Fibroblast of skin of right quadriceps (primary cell): ENCODE data around the gene CD70.
A peak's percentile ranks its signal among the peaks of the same experiment; 100 is the strongest.
"Not testable (repeated sequence)": the region's sequence is repeated elsewhere in the genome, so short reads cannot be mapped to it uniquely, and the experiment has no call there.

Source experiments
- DNase-seq: peaks from one replicate; pipeline ENCODE4 v3.0.0-alpha.2; 2013

Gene CD70

DNA sequence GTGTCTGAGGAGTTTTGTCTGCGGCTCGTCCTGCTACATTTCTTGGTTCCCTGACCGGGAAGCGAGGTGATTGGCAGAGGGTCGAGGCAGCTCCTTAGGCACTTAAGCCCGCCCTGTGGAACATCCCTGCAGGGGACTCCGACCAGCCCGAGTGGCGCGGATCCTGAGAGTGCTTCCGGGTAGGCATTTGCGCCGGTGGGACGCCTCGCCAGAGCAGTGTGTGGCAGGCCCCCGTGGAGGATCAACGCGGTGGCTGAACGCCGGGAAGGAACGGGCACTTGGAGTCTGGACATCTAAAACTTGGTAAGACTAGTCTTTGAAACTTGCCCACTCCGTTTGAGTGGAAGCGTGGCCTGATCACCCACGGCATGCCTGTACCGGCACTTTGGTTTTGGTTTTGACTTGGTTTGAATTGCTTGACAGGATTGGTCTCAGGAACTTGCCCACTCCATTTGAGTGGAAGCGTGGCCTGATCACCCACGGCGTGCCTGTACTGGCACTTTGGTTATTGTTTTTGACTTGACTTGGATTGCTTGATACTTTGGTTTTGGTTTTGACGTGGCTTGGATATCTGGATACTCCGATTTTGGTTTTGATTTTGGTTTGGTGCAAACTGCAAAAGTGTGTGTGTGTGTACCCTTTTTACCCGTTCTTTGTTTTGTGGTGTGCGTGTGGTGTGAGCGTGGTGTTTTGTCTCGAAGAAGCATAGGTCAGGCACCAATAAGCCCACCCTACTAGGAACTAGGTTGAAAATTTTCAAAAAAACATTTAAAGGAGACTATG lies 6.7 kb upstream of the CD70 start:
- not testable (repeated sequence) for DNase-seq

DNA sequence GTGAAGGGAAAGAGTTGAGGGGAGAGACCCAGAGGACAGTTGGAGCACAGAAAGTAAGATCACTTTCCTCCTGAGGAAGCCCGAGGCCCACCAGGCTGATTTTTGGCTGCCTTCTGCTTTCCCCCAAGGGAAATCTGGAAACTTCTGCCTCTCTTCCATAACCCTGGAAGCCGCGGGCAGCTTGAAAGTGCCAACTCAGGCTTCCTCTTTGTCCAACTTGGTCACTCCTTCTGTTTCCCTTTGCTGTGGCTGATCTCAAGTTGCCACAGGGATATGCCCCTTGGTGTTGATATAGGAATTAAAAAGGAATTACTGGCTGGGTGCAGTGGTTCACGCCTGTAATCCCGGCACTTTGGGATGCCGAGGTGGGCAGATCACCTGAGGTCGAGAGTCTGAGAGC lies 5.7 kb upstream of the CD70 start:
- no peak for DNase-seq

DNA sequence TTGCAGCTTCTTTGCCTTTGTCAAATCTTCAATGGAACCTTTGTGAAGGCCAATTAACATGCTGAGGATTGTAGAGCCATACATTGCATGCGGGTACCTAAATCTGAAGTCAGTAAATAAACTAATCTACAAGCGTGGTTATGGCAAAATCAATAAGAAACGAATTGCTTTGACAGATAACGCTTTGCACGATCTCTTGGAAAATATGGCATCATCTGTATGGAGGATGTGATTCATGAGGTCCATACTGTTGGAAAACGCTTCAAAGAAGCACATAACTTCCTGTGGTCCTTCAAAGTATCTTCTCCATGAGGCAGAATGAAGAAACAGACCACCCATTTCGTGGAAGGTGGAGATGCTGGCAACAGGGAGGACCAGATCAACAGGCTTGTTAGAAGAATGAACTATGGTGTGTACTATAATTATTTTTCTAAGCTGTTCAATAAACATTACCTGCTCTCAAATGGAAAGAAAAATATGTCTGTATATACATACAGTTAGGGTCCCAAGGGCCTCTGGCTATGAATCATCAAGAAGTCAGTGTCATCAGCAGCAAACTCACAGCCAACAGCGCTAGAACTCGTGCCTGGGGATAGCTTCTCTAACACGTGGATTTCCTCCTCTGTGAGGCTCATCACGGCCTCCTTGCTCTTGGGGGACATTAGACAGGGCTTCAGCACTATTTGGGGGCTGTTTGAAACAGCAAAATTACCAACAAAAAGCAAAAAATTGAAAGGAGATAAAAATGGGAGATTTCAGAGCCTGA lies 2.9 kb upstream of the CD70 start:
- DNase-seq = peak; percentile 46

DNA sequence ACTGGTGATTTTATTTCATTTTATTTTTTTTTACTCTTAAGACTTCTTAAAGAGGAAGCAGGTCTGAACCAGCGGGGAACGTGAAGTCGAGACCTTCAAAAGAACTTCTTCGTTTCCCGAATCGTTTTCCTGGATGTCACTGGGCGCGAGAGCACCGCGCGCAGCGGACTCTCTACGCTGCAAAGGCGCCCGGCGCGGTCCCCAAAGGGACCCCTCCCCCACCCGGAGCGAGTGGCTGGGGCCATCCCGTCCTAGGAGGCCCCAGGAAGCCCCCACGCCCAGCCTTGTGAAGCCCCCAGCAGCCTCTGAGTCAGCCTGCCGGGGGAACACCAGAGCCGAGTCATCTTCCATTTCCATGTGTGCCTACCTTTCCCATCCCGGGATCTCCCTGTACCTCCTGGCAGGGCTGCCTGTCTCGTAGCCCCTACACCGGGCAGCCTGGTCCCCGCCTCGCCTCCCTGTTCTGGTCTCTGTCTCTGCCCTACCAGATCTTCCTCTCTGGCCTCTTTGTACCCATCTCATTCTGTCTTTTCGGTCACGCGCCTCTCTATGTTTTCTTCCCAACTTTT lies 608 bp downstream of the CD70 start:
- DNase-seq = no peak

DNA sequence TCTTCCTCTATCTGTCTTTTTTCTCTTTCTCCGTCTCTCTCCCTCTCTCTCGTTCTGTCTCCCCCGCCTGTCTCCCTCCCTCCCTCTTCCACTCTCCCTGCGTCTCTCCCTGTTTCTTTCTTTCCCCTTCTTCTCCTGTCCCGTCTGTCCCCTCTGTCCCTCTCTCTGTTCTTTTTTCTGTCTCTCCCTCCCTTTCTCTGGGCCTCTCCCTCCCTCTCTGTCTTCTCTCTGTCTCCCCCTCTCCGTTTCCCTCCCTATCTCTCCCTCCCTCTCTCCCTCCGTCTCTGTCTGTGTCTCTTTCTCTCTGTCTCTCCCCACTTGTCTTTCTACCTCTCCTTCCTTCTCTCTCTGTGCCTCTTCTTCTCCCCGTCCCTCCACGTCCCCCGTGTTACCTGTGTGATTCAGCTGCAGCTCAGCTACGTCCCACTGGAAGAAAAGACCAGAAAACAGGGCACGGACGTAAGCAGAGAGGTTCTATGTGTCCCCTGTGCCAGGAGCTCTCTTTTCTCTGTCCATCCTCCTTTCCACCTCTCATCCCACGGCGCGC lies 1.2 kb downstream of the CD70 start:
- no peak for DNase-seq

DNA sequence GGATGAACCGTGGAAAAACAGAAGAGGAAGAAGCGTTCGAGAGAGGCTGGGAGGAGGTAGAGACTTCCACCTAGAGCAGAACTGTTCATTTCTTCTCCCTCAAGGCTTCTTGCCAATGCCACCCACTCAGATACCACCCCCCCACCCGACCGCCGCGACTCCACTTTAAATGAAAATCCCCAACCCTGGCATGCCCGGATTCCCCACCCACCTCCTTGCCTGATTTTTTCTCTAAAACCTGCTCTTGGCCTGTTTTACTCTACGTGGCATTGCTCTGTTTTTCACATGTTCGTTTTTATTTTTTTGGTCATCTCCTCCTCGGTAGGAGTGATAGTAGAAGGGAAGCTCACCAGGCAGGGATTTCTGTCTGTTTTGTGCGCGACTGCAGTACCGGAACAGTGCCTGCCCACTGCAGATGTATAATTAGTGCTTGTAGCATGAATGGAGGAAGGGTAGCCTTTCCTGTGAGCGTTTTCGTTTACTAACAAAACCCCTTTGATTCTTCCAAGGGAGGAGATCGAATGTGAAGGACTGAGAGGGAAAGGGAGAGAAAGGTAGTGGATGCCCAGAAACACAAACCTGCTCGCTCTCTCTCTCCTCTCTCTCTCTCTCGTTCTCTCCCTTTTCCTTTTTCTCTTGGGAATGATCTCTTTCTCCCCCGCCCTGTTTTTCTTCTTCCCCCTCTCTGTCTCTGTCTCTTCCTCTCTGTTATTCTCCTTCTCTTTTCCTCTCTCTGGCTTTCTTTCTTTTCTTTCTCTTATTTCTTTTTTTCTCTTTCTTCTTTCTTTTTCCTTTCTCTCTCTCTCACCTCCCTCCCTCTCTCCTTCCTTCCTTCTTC lies 2.2 kb downstream of the CD70 start:
- no peak for DNase-seq

DNA sequence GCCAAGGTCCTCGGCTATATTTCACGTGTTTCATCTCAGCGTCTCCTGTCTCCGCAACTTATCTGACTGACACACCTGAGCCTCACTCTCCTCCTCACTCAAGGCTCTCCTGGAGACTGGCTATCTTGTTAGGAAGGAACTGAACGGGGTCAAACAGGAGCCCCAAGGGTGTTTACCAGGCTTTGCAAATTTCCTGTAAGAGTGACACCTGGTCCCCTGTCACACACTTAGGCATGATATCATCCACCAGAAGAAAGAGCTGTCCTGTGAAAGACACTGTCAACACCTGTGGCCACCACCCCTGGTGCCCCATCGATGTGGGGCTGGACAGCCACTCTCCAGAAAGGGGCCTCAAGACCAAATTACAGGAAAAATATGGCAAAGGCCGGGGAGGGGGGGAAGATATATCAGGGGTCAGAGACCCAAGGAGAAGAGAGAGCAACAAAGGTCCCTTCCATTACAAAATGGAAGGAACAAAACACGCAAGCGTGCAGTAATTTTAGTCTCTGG lies 2.9 kb downstream of the CD70 start:
- no peak for DNase-seq

DNA sequence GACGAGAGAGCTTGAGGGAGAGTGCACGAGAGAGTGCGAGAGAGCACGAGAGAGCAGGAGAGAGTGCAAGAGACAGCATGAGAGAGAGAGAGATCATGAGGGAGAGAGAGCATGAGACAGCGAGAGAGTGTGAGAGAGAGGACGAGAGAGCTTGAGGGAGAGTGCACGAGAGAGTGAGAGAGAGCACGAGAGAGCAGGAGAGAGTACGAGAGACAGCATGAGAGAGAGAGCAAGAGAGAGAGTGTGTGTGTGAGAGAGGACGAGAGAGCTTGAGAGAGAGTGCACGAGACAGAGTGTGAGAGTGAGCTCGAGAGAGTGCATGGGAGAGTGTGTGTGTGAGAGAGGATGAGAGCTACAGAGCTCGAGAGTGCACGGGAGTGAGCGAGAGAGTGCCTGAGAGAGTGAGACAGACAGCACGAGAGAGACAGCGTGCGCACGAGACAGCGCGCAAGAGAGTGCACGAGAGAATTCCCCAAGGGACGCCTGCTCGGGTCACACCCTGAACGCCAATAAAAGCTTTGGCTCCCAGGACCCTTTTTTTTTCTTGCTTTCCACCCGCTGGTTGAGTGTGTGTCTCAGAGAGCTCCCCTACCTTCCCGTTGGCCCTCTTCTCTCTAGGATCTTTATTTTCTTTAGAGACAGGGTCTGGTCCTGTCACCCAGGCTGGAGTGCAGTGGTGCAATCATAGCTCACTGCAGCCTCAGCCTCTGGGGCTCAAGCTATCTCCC lies 3.7 kb downstream of the CD70 start:
- no peak for DNase-seq

DNA sequence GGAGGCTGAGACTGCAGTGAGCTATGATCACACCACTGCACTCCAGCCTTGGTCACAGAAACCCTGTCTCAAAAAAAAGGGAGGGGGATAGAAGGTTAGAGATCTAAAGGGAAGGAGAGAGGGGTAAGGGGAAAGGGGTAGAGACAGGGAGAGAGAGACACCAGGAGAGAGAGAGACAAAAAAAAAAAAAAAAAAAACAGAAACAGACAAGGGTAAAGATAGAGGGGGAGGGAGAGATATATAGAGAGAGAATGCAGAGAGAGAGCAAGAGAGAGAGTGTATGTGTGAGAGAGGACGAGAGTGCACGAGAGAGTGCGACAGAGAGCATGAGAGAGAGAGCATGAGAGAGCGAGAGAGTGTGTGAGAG lies 4.2 kb downstream of the CD70 start:
- DNase-seq = no peak

DNA sequence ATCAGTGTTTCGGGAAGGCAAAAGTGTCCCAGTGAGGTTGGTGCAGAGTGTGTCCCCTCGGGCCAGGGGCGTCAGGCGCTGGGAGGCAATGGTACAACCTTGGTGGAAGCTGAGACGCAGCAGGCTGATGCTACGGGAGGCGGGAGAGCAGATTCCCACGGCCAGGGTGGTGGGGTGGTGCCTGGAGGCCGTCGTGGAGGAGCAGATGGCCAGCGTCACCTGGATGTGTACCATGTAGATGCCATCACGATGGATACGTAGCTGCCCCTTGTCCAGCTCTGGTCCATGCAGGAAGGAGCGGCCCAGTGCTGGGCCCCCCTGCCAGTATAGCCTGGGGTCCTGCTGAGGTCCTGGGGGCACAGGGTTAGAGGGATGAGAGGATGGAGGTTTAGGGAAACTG lies 4.9 kb downstream of the CD70 start:
- no peak for DNase-seq

DNA sequence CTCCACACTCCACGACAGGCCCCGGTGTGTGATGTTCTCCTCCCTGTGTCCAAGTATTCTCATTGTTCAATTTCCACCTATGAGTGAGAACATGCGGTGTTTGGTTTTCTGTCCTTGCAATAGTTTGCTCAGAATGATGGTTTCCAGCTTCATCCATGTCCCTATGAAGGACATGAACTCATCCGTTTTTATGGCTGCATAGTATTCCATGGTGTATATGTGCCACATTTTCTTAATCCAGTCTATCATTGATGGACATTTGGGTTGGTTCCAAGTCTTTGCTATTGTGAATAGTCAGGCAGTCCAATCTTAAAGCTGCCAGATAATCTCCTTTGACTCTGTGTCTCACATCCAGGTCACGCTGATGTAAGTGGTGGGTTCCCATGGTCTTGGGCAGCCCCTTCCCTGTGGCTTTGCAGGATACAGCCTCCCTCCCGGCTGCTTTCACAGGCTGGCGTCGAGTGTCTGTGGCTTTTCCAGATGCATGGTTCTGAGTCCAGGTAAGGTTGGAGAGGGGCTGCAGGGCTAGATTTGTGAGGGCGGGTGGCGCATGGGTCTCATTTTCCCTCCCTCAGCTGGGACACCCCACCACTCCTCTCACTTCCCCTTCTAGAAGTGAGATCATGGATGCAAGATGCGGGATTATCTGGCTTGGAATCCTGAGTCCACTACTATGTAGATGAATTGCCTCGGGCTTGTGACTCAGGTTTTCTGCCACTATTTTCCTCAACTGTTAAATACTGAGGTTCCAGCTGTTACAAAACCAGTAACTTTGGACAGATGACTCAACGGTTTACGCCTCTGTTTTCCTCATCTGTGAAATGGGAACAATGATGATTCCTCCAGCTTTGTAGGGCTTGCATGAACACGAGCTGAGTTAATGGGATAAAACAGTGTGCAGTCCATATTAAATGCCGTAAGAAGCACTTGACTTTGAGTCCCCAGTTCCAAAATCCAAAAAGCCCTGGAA lies 8.2 kb downstream of the CD70 start:
- DNase-seq = not testable (repeated sequence)

DNA sequence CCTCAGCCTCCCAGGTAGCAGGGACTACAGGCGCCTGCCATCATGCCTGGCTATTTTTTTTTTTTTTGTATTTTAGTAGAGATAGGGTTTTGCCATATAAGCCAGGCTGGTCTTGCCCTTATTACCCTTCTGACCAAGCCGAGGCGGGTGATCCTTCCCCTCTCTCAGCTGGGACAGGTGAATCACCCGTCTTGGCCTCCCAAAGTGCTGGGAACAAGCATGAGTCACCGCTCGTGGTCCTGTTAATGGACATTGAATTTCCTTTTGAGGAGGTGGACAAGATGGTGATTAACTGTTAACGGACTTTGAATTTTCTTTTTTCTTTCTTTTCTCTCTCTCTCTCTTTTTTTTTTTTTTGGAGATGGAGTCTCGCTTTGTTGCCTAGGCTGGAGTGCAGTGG lies 10.6 kb downstream of the CD70 start:
- peak; percentile 35 for DNase-seq

DNA sequence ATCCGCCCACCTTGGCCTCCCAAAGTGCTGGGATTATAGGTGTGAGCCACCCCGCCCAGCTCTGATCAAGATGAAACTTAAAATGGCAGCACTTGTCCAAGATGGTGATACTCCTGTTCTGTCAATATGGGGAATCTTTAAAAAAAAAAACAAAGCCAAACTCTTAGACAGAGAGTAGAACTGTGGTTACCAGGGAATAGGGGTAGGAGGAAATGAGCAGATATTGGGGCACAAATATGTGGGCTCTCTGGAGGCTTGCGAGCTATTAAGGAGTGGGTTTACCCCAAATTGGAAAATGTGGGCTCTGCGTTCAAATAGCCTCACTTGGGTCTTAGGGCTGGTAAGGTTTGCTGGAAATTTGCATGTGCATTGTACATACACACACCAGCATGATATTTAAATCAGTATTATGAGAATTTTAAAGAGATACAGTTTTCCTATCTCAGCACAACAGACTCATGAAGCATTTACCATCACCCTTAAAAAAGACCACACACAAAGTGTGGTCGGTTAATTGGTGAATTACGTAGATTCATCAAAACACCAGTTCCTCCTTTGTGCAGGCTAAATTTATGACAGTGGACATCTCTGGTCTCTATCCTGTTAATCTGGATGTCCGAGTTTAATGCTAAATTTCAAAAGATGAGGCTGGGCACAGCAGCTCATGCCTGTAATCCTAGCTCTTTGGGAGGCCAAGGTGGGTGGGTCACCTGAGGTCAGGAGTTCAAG lies 11.3 kb downstream of the CD70 start:
- DNase-seq = no peak

DNA sequence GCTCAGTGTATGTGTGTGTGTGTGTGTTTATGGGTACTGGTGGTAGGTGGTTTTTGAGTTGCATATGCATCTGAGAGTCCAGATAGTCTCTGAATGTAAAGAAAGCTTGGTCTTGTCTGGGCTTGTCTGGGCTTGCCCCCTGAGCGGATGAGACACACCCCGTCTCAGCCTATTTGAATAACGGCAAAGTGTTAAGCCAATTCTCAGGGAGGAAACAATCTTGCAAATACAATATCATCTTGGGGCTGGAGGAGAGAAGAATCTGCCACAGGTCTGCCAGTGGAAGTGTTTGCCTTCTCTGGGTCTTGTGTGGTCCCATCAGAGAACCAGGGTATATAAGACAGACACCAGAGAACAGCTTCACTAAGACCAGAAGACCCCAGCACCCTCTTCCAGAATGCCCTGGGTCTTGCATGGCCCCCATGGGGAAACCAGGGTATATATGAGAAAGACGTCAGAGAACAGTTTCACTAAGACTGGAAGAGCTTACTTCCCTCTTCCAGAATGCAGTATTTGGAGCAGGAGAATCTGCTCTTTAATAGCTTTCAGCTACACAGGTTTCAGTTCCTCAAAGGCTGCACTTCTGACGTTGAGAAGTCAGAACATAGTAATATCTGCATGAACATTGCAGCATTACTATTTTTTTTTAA lies 13.3 kb downstream of the CD70 start:
- no peak for DNase-seq

DNA sequence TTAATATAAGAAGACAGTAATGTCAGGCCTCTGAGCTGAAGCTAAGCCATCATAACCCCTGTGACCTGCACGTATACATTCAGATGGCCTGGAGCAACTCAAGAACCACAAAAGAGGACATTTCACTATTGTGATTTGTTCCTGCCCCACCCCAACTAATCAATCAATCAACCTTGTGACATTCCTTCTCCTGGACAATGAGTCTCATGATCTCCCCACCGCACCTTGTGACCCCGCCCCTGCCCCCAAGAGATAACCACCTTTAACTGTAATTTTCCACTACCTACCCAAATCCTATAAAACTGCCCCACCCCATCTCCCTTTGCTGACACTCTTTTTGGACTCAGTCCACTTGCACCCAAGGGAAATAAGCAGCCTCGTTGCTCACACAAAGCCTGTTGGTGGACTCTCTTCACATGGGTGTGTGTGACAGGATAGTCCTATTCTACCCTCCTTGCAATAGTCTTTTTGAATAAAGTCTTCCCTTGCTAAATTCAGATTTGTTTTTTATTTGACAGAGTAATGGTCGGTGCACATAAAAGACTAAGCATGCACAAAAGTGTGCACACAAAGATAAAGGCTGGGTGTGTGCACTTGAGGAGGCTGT lies 14.0 kb downstream of the CD70 start:
- DNase-seq = no peak

DNA sequence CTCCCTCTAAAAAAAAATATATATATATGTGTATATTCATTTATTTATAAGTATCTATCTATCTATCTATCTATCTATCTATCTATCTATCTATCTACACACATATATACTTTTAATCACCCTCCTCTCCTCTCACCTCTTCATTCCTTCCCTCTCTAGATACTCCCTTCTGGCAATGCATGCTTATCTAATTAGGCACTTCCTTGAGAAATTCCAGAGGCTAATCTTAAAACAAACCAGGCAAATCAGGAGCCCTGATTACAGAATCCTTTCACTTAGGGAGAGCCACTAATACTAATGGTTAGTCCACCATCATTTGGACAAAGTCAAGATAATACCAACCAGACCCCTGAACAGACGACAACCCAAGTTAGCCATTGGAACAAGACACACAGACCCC lies 17.6 kb downstream of the CD70 start:
- no peak for DNase-seq

DNA sequence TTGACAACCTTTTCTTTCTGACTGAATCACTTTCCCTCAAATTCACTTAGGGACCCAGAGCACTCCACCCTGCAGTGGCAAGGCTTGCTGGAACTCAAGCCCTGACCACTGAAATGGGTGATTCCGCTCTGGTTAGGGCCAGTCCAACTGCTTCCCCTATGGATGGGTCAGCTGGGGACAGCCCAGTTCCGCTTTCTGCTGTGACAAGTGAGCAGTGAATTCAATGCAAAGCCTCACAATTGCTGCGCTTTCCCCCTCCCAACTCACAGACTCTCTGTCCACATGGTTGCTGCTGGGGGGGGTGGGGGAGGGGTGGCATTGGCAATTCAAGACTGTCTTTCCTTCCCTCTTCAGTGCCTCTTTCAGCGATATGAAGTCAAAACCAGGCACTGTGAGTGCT lies 18.7 kb downstream of the CD70 start:
- DNase-seq = no peak

DNA sequence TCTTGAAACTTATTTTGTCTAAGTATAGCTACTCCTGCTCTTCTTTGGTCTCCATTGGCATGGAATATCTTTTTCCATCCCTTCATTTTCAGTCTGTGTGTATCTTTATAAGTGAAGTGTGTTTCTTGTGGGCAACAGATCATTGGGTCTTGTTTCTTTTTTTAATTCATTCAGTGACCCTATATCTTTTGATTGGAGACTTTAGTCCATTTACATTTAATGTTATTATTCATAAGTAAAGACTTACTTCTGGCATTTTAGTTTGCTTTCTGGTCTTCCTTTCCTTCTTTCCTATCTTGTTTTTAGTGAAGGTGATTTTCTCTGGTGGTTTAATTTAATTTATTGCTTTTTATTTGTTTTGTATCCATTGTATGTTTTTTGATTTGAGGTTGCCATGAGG lies 19.8 kb downstream of the CD70 start:
- DNase-seq = no peak

DNA sequence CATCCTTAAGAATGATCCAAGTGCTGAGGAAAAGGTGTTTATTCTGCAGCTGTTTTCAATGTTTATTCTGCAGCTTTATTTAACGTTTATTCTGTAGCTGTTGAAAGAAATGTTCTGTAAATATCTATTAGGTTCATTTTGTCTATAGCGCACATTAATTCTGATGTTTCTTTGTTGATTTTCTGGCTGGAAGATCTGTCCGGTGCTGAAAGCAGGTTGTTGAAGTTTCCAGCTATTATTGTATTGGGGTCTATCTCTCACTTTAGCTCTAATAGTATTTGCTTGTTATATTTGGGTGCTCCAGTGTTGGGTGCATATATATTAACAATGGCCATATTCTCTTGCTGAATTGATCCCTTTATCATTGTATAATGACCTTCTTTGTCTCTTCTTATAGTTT lies 20.2 kb downstream of the CD70 start:
- no peak for DNase-seq
